Right lobe of liver (tissue), 4 donors: Measurements from ENCODE around the gene PLXND1.

Experiments
- CTCF ChIP-seq, 4 donors: fragments of 200-600 bp in 3 of 4; fragments of 450-650 bp in 1 of 4; IDR thresholded peaks; one replicate each; pipeline versions ENCODE4 v1.5.1 to v1.8.0; 2016 to 2022; ENCODE audit warnings: antibody characterized with exemption in 4 of 4, mild to moderate bottlenecking in 2 of 4
- POLR2A ChIP-seq: fragments of 450-650 bp; IDR thresholded peaks from one replicate; pipeline ENCODE4 v1.6.1; 2017; ENCODE audit warnings: antibody characterized with exemption, mild to moderate bottlenecking
- donor health status: DM: no; HTN: no; CAD: no.
- donor health status: DM: no; HTN: no; CAD: no.
- donor health status: DM: no; HTN: yes; CAD: no.

- TF ChIP-seq POLR2A (no peak), CTCF (IDR thresholded peaks at IDR 0.05) (no peak)
Measured at GRCh38 chr3:129518581-129518980, 87.9 kb downstream of the PLXND1 start.
